Measurements from ENCODE around the gene REV1.

GRCh38 chr2:99492721-99493120 is 2.9 kb upstream of the REV1 start:
- no peak for TF ChIP-seq POLR2AphosphoS5 (IDR thresholded peaks at IDR 0.05)
- TF ChIP-seq CTCF (IDR thresholded peaks at IDR 0.05): no peak
